ENCODE data around the gene NR2C2AP. TPM values are rescaled to one million over a fixed set of nuclear protein-coding genes. Genes with fewer than 3 reads are reported as not detected.
A peak's percentile ranks its signal among the peaks of the same experiment; 100 is the strongest.

The NR2C2AP gene
- total RNA-seq, 1 experiment from 2014 or later = 31.7 TPM

DNA sequence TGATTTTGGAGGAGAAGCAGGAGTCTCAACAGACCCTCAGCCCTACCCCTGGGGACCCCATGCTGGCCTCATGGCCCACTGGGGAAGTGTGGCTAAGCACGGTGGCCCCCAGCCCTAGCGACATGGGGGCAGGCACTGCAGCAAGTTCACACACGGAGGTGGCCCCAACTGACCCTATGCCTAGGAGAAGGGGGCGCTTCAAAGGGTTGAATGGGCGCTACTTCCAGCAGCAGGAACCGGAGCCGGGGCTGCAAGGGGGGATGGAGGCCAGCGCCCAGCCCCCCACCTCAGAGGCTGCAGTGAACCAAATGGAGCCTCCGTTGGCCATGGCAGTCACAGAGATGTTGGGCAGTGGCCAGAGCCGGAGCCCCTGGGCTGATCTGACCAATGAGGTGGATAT lies 23.4 kb upstream of the NR2C2AP start:
- no peak overlapping the region for H2BK15ac ChIP-seq (ENCODE audit: low read depth, low read length)
- no peaks in the 10 kb centered on the region for H3K4me1 ChIP-seq (ENCODE audit: insufficient read depth, low read length)
- no peak overlapping the region for H4K5ac ChIP-seq (ENCODE audit: insufficient read length, low read depth, low read length)
- H3K27ac Mint-ChIP-seq = no peak overlapping the region
- H3K27ac ChIP-seq (ENCODE audit: insufficient read length, low read depth, low read length) = no peak overlapping the region
- no peak overlapping the region for H3K9ac ChIP-seq (ENCODE audit: extremely low read depth, insufficient read length, low read length)
- no peak overlapping the region for H3K56ac ChIP-seq (ENCODE audit: insufficient read length, low read depth, low read length)
- no peak overlapping the region for H4K8ac ChIP-seq (replicated peaks; ENCODE audit: insufficient read length, low read depth, low read length)
- no peaks in the 10 kb centered on the region for H4K20me1 ChIP-seq (ENCODE audit: control insufficient read depth, insufficient read depth, insufficient read length)
- H3K79me2 ChIP-seq (ENCODE audit: insufficient read depth, low read length) = no peaks in the 10 kb centered on the region
- H2BK12ac ChIP-seq (ENCODE audit: insufficient read length, low read depth, low read length) = no peak overlapping the region
- H3K4ac ChIP-seq (ENCODE audit: low read depth, low read length) = no peak overlapping the region
- peak; percentile 47 for DNase-seq
- H3K9me3 ChIP-seq (ENCODE audit: control insufficient read depth, low read depth, low read length) = no peaks in the 10 kb centered on the region
- no peak for TF ChIP-seq CTCF (conservative IDR thresholded peaks at IDR 0.05)
- H3K36me3 Mint-ChIP-seq (ENCODE audit: insufficient read depth in 1 of 3, low read depth in 3 of 3) = no peaks in the 10 kb centered on the region
- peaks cover 0 to 3% of the 10 kb centered on the region in 2 experiments; a peak in 1 of 4 replicates for H3K4me1 Mint-ChIP-seq
- no peak overlapping the region for H2BK5ac ChIP-seq (ENCODE audit: insufficient read length, low read length)
- H3K14ac ChIP-seq (ENCODE audit: insufficient read depth, low read length) = no peak overlapping the region; the same call in 1 of the 2 replicates
- no peak overlapping the region for H2AK5ac ChIP-seq (ENCODE audit: insufficient read length, low read length)
- peaks cover 4% of the 10 kb centered on the region; the same call in 1 of the 2 replicates for H3K27me3 ChIP-seq (ENCODE audit: insufficient read depth, low read length)
- no peak overlapping the region for H3K23ac ChIP-seq (ENCODE audit: insufficient read length, low read depth, low read length)
- H2BK20ac ChIP-seq (ENCODE audit: low read depth, low read length, poor library complexity, severe bottlenecking) = no peak overlapping the region
- H3K9me3 Mint-ChIP-seq = peaks cover 0 to 9% of the 10 kb centered on the region in 2 experiments; a peak in 3 of 5 replicates
- H2BK120ac ChIP-seq (ENCODE audit: low read depth, low read length, poor library complexity, severe bottlenecking) = no peak overlapping the region
- no peak overlapping the region for H3K18ac ChIP-seq (ENCODE audit: insufficient read length, low read depth, low read length)
- no peaks in the 10 kb centered on the region for H3K23me2 ChIP-seq (ENCODE audit: insufficient read length, low read depth, low read length, poor library complexity, severe bottlenecking)
- no peak overlapping the region for H3K4me3 Mint-ChIP-seq
- no peak overlapping the region for H2AFZ ChIP-seq (ENCODE audit: low read length)
- peaks cover 93% of the 10 kb centered on the region for H3K27me3 Mint-ChIP-seq (ENCODE audit: low read depth)
- no peak overlapping the region for H4K91ac ChIP-seq (ENCODE audit: insufficient read length, low read depth, low read length)
- WGBS (ENCODE audit: extremely low coverage, insufficient read length, low lambda C conversion rate) = no CpG with 5 or more reads among the region's 10 CpGs
- no peak overlapping the region for H3T11ph ChIP-seq (ENCODE audit: low read length)
- H3K79me1 ChIP-seq (ENCODE audit: insufficient read depth, low read depth, low read length, poor library complexity, severe bottlenecking) = no peaks in the 10 kb centered on the region
- H3K4me2 ChIP-seq (ENCODE audit: insufficient read depth, insufficient read length, low read length) = no peak overlapping the region
